Panc1 (cell line): ENCODE measurements around the gene HYAL2. TPM values are rescaled to one million over a fixed set of nuclear protein-coding genes. Genes with fewer than 3 reads are reported as not detected.

Experiments
- ATAC-seq: fragments of 200-7000 bp; cut with Tn5 transposase; 2 replicates; pipeline ENCODE4 v1.9.1; 2020; ENCODE audit warnings: mild to moderate bottlenecking, moderate library complexity
- BruUV-seq: library from RNA; stranded (reverse); fragments of 400-500 nt; replicated peaks from 2 replicates; lab custom pipeline; 2021; lab: Mats Ljungman, UMichigan
- CTCF ChIA-PET: fragments of 300-600 bp; sonication (Branson Sonifier 250); formaldehyde crosslinking; loops from one replicate; lab custom pipeline; 2022; ENCODE audit warnings: antibody characterized with exemption; lab: Charles Lee
- POLR2A ChIA-PET: fragments of 300-600 bp; sonication (Branson Sonifier 250); formaldehyde crosslinking; loops from one replicate; lab custom pipeline; 2022; ENCODE audit warnings: antibody characterized with exemption; lab: Charles Lee
- DNase-seq: peaks from one replicate; pipeline ENCODE4 v3.0.0-alpha.2; 2010; ENCODE audit warnings: low read depth, low spot score
- H3K27ac ChIP-seq: 2 replicates; pipeline ENCODE4 v1.5.1; 2011; ENCODE audit warnings: mild to moderate bottlenecking, low read length, inconsistent platforms
- H3K27me3 ChIP-seq: fragments of 200-500 bp; sonication (Bioruptor generic); 2 replicates; pipeline ENCODE4 v1.6.0; 2014; ENCODE audit warnings: low read length, inconsistent platforms; ENCODE audit not compliant: control insufficient read depth, insufficient read depth
- H3K36me3 ChIP-seq: fragments of 200-500 bp; sonication (Bioruptor generic); 2 replicates; pipeline ENCODE4 v1.5.1; 2014; ENCODE audit warnings: inconsistent platforms, mild to moderate bottlenecking, low read length, moderate library complexity; ENCODE audit not compliant: control insufficient read depth, insufficient read depth
- H3K4me1 ChIP-seq: 2 replicates; pipeline ENCODE4 v1.5.1; 2011; ENCODE audit warnings: inconsistent platforms, mild to moderate bottlenecking, low read length, moderate library complexity; ENCODE audit not compliant: control insufficient read depth, insufficient read depth
- H3K4me3 ChIP-seq, 2 experiments: 2 replicates each; pipeline ENCODE4 v1.5.1; 2011 to 2012; ENCODE audit warnings: low read depth in 2 of 2, low read length in 2 of 2, mild to moderate bottlenecking in 2 of 2, inconsistent platforms in 1 of 2, moderate library complexity in 1 of 2
- H3K9me3 ChIP-seq: fragments of 200-500 bp; sonication (Bioruptor generic); 2 replicates; pipeline ENCODE4 v1.5.1; 2014; ENCODE audit warnings: low read depth, mild to moderate bottlenecking, inconsistent platforms, low read length, moderate library complexity; ENCODE audit not compliant: control insufficient read depth, insufficient read depth
- CTCF ChIP-seq: fragments of 450-650 bp; IDR thresholded peaks from 2 replicates; pipeline ENCODE4 v1.5.1; 2017; ENCODE audit warnings: mild to moderate bottlenecking
- POLR2AphosphoS5 ChIP-seq: IDR thresholded peaks from 2 replicates; pipeline ENCODE4 v1.6.1; 2012; ENCODE audit warnings: mild to moderate bottlenecking, low read depth, low read length, moderate library complexity
- REST ChIP-seq, 2 experiments: IDR thresholded peaks; 2 replicates each; pipeline ENCODE4 v1.6.1; 2011 to 2012; ENCODE audit warnings: low read depth in 2 of 2, control low read depth in 1 of 2, low read length in 1 of 2, mild to moderate bottlenecking in 1 of 2, moderate library complexity in 1 of 2; ENCODE audit not compliant: insufficient read depth in 1 of 2
- SIN3A ChIP-seq: IDR thresholded peaks from 2 replicates; pipeline ENCODE4 v1.6.1; 2012; ENCODE audit warnings: low read depth, mild to moderate bottlenecking, low read length, moderate library complexity, borderline replicate concordance; ENCODE audit not compliant: insufficient read depth
- TCF7L2 ChIP-seq: IDR thresholded peaks from 2 replicates; pipeline ENCODE4 v1.6.1; 2011; ENCODE audit warnings: mild to moderate bottlenecking, low read depth, low read length, inconsistent platforms
- in situ Hi-C: cut with HindIII; loops from 2 replicates; pipeline ENCODE4 v1.10.0; 2016; ENCODE audit warnings: low sequenced_read_pairs, low pct_unique_long_range_greater_than_20kb
- intact Hi-C: fragments of 100-400 bp; cut with micrococcal nuclease; formaldehyde crosslinking; loops from one replicate; pipeline ENCODE4 v1.10.0; 2022; ENCODE audit not compliant: unreplicated experiment
- total RNA-seq: library from RNA; stranded (reverse); gene quantifications from one replicate; pipeline ENCODE4 v1.2.1, GENCODE V29; 2021; ENCODE audit not compliant: unreplicated experiment

Gene HYAL2
- total RNA-seq, 1 experiment from 2014 or later = 41.5 TPM

GRCh38 chr3:50353245-50354004, 30.9 kb upstream of the HYAL2 start:
- Histone ChIP-seq H3K27ac (no peak overlapping the region), H3K9me3 (no peaks in the 10 kb centered on the region), H3K4me1 (peaks cover 21% of the 10 kb centered on the region), H3K36me3 (peaks cover 2% of the 10 kb centered on the region; the same call in 1 of the 2 replicates), H3K4me3 (no peak overlapping the region), H3K27me3 (no peaks in the 10 kb centered on the region)
- in situ Hi-C loops = no loop called here
- DNase-seq (no peak), ATAC-seq (no peak)
- intact Hi-C loops = no loop called here
- CTCF ChIA-PET = no interaction called here
- BruUV-seq = no TSS peak
- POLR2A ChIA-PET = interaction anchor here (0.5 kb wide), 1 partner anchor 8 kb away, joined by 4 read pairs; no protein-coding TSS in a partner anchor
- TF ChIP-seq TCF7L2 (no peak), REST (IDR thresholded peaks at IDR 0.05; ENCODE audit: insufficient read depth in 1 of 2, low read depth in 2 of 2, low read length in 1 of 2) (no peak), POLR2AphosphoS5 (no peak), SIN3A (no peak), CTCF (no peak)

GRCh38 chr3:50352781-50353180, 30.2 kb upstream of the HYAL2 start:
- in situ Hi-C loops = no loop called here
- ATAC-seq = no peak

More at GRCh38 chr3:50352781-50353180, 30.2 kb upstream of the HYAL2 start:
- ChIA-PET POLR2A (no interaction called here), CTCF (no interaction called here)
- Histone ChIP-seq H3K36me3 (peaks cover 2% of the 10 kb centered on the region; the same call in 1 of the 2 replicates), H3K9me3 (no peaks in the 10 kb centered on the region), H3K27ac (no peak overlapping the region), H3K4me1 (peaks cover 20% of the 10 kb centered on the region), H3K4me3 (no peak overlapping the region), H3K27me3 (no peaks in the 10 kb centered on the region)
- DNase-seq = no peak
- intact Hi-C loops = no loop called here
- TF ChIP-seq SIN3A (no peak), REST (IDR thresholded peaks at IDR 0.05; ENCODE audit: insufficient read depth in 1 of 2, low read depth in 2 of 2, low read length in 1 of 2) (no peak), TCF7L2 (no peak), POLR2AphosphoS5 (no peak), CTCF (peak; percentile 65; the same call in 1 of the 2 replicates)
- BruUV-seq = TSS peak; percentile 91
